Right atrium auricular region (tissue), 2 donors: ENCODE measurements around the gene KIFC1. TPM values are rescaled to one million over a fixed set of nuclear protein-coding genes. Genes with fewer than 3 reads are reported as not detected.
A peak's percentile ranks its signal among the peaks of the same experiment; 100 is the strongest.

ENCODE experiments used
- DNase-seq: peaks from one replicate; pipeline ENCODE4 v3.0.0-alpha.2; 2019; ENCODE audit warnings: low spot score
- H3K27ac ChIP-seq, 2 donors: fragments of 200-600 bp; sonication (generic); 1 replicate in 1 of 2; 2 replicates in 1 of 2; pipeline ENCODE4 v1.5.1; 2016 to 2019
- H3K27me3 ChIP-seq, 2 donors: fragments of 200-600 bp; sonication (generic); one replicate each; pipeline versions ENCODE4 v1.5.1 to v1.6.0; 2017 to 2019
- H3K36me3 ChIP-seq: fragments of 200-600 bp; sonication (generic); one replicate; pipeline ENCODE4 v1.5.1; 2016
- H3K4me1 ChIP-seq, 2 donors: fragments of 200-600 bp; sonication (generic); one replicate each; pipeline versions ENCODE4 v1.5.1 to v1.6.0; 2017 to 2019
- H3K4me3 ChIP-seq, 2 donors: fragments of 200-600 bp; sonication (generic); 1 replicate in 1 of 2; 2 replicates in 1 of 2; pipeline ENCODE4 v1.5.1; 2017 to 2019; ENCODE audit warnings: mild to moderate bottlenecking in 1 of 2, moderate library complexity in 1 of 2
- H3K9me3 ChIP-seq, 2 donors: fragments of 200-600 bp; sonication (generic); one replicate each; pipeline ENCODE4 v1.5.1; 2019
- CTCF ChIP-seq, 2 donors: fragments of 200-600 bp; sonication (generic); IDR thresholded peaks; one replicate each; pipeline ENCODE4 v1.5.1; 2019; ENCODE audit warnings: antibody characterized with exemption in 2 of 2
- total RNA-seq, 2 donors: library from RNA; depleted of rRNA; stranded (reverse); fragments of >200 nt; gene quantifications; one replicate each; pipeline ENCODE4 v1.1.0, GENCODE V29; 2016

KIFC1 gene
- total RNA-seq, 2 donors from 2014 or later: 0.59 to 1.6 TPM

DNA sequence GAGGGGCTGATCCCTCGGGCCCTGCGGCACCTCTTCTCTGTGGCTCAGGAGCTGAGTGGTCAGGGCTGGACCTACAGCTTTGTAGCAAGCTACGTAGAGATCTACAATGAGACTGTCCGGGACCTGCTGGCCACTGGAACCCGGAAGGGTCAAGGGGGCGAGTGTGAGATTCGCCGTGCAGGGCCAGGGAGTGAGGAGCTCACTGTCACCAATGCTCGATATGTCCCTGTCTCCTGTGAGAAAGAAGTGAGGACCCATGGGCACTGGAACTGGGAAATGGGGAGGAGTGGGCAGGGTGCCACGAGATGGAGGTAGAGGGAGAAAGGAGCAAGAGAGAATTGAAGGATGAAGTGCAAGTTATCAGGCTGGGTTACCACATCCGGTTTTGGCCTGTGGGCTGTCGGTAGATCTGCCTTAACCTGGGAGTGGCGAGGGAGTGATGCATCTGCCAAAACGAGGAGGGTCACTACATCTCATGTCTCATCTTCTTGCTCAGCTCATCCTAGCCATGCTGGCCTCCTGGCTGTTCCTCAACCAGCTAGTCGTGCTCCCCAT is 13.8 kb downstream of the KIFC1 start:
- no peak for DNase-seq
- Histone ChIP-seq H3K27me3 (no peaks in the 10 kb centered on the region), H3K36me3 (no peaks in the 10 kb centered on the region), H3K4me1 (peaks cover 0 to 8% of the 10 kb centered on the region in 2 donors), H3K9me3 (no peaks in the 10 kb centered on the region), H3K4me3 (no peak overlapping the region), H3K27ac (no peak overlapping the region)
- TF ChIP-seq CTCF (IDR thresholded peaks at IDR 0.05): no peak

DNA sequence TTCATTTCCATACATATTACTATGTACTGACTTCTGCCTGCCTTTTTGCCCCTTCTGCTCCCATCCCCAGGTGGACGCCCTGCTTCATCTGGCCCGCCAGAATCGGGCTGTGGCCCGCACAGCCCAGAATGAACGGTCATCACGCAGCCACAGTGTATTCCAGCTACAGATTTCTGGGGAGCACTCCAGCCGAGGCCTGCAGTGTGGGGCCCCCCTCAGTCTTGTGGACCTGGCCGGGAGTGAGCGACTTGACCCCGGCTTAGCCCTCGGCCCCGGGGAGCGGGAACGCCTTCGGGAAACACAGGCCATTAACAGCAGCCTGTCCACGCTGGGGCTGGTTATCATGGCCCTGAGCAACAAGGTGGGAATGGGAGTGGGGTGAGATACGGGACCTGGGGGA is 14.5 kb downstream of the KIFC1 start:
- Histone ChIP-seq H3K36me3 (no peaks in the 10 kb centered on the region), H3K9me3 (no peaks in the 10 kb centered on the region), H3K4me1 (peaks cover 0 to 8% of the 10 kb centered on the region in 2 donors), H3K4me3 (no peak overlapping the region), H3K27me3 (no peaks in the 10 kb centered on the region), H3K27ac (no peak overlapping the region)
- no peak for DNase-seq
- no peak for TF ChIP-seq CTCF (IDR thresholded peaks at IDR 0.05)

- no peaks in the 10 kb centered on the region for H3K36me3 ChIP-seq
- no peak for DNase-seq
- TF ChIP-seq CTCF (IDR thresholded peaks at IDR 0.05): peak in 1 of 2 donors; percentile 14
- H3K4me3 ChIP-seq: no peak overlapping the region
- peaks cover 0 to 18% of the 10 kb centered on the region in 2 donors for H3K4me1 ChIP-seq
- H3K27ac ChIP-seq: no peak overlapping the region
- no peaks in the 10 kb centered on the region for H3K27me3 ChIP-seq
- no peaks in the 10 kb centered on the region for H3K9me3 ChIP-seq
These were observed 15.6 kb downstream of the KIFC1 start for GRCh38 chr6:33407132-33407718.

DNA sequence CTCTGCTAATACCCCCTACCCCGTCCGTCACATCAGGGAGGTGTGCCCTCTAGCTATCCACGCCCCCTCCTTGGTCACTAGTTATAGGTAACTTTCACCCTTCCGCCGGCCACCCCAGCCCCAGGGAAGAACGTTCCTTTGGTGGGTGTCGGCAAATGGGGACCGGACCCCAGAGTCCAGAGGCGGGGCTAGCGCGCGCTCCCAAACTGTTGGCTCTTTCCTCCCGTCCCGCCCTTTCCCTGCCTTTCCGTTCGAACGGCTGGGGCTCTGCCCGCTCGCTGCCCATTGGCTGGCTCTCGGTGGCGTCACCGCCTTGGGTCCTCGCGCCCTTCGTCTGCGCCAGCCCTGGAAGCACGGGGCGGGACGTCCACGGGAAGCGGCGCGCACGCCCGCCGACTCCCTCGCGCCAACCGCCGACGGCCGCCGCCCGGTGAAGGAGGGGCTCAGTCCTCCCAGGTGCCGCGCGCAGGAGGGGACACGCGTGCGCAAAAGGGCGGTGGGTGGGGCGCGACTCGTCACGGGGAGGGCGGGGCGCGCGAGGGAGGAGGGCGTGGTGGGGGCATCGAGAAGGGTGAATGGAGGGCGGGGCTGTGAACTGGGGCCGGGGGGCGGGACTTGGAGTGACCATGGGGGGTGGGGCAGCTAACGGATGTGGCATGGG is 18.6 kb downstream of the KIFC1 start:
- no peaks in the 10 kb centered on the region for H3K27me3 ChIP-seq
- H3K36me3 ChIP-seq: peaks cover 30% of the 10 kb centered on the region
- H3K4me1 ChIP-seq: peaks cover 0 to 27% of the 10 kb centered on the region in 2 donors
- H3K27ac ChIP-seq: peak overlapping the region; percentile 98 to 100
- H3K4me3 ChIP-seq: peak overlapping the region; percentile 91 to 95
- TF ChIP-seq CTCF (IDR thresholded peaks at IDR 0.05): no peak
- H3K9me3 ChIP-seq: no peaks in the 10 kb centered on the region
- DNase-seq: peak; percentile 98

DNA sequence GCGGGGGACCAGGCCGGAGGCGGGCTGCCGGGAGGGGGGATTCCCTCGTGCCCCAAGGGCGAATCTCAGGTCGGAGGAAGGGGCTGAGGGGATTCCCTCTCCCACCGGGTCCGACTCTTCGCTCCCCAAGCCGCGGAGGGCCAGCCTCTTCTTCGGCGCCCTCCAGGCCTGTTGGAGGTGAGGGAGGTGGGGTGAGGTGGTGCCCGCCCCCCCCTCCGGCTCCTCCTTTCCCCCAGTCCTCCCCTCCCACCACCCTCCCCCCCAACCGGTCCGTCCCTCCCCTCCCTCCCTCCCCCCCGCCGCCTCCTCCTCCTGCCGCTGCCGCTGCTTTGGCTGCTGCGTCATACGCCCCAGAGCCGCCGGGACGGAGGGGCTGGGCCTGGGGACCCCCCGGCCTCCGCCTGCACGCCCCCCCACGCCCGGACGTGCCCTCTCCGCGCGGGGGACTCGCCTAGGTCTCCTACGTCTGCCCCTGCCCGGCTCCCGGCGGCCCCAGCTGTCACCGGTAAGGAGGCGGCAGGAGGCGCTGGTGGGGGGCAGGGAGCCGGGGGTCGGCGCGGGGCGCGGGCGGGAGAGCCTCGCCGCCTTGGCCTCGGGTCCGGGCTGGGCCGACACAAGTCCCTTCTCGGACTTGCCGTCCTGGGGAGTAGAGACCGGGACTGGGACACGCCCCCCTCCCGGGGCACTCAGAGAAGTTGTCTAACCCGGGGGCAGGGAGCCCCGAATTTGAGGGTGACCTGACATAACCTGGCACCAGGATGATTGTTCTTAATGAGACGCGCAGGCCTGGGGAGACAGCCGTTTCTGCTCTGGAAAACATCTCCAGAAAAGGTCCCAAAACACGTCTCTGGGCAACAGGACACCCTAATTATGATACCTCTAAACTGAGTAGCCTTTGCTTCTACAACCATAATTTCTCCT is 19.3 kb downstream of the KIFC1 start, which contains the start of gene PHF1:
Gene PHF1 (plus strand): TSS at position 304 of the 921 bp plus-strand sequence. CDS start 1,250 bp downstream, outside the sequence.
- DNase-seq: no peak

More for the DNA sequence above, 19.3 kb downstream of the KIFC1 start, which contains the start of gene PHF1:
- no peaks in the 10 kb centered on the region for H3K9me3 ChIP-seq
- peaks cover 0 to 30% of the 10 kb centered on the region in 2 donors for H3K4me1 ChIP-seq
- H3K4me3 ChIP-seq: peak within 1 kb of the TSS; percentile 91 to 95
- H3K27me3 ChIP-seq: no peaks in the 10 kb centered on the region
- peak within 1 kb of the TSS; percentile 98 to 100 for H3K27ac ChIP-seq
- peaks cover 37% of the 10 kb centered on the region for H3K36me3 ChIP-seq
- no peak for TF ChIP-seq CTCF (IDR thresholded peaks at IDR 0.05)
